Cerebellar cortex (tissue), 1 donor: ENCODE measurements around the gene TXNDC5.
"Not testable (repeated sequence)": the region's sequence is repeated elsewhere in the genome, so short reads cannot be mapped to it uniquely, and the experiment has no call there.

Experiments used
- DNase-seq: peaks from one replicate; pipeline ENCODE4 v3.0.0-alpha.2; 2015; ENCODE audit warnings: low spot score

The TXNDC5 gene

GRCh38 chr6:7914311-7914710 lies 3.7 kb upstream of the TXNDC5 start:
- no peak for DNase-seq

GRCh38 chr6:7912736-7913517 lies 2.3 kb upstream of the TXNDC5 start:
- DNase-seq = no peak

GRCh38 chr6:7912024-7912423 lies 1.4 kb upstream of the TXNDC5 start:
- DNase-seq = no peak

- DNase-seq = peak; percentile 11
Measured at GRCh38 chr6:7911345-7911725, 747 bp upstream of the TXNDC5 start.

DNA sequence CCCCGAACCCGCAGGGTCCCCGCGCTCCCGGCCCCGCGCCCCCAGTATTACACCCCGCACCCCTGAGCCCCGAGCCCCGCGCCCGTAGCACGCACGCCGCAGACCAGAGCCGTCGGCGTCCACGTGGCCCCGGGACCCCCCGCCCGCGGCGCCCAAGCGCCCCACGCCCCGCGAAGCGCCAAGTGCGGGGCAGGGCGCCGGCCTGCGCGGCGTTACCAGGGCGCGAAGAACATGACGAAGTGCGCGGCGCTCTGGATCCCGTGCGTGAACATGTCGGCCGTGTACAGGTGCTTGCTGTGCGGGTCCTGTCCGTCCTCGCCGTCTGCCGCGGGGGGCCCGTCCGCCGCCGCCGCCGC lies 312 bp downstream of the TXNDC5 start:
- no peak for DNase-seq

- DNase-seq = peak; percentile 18
Measured at GRCh38 chr6:7909323-7910276, 988 bp downstream of the TXNDC5 start.

DNA sequence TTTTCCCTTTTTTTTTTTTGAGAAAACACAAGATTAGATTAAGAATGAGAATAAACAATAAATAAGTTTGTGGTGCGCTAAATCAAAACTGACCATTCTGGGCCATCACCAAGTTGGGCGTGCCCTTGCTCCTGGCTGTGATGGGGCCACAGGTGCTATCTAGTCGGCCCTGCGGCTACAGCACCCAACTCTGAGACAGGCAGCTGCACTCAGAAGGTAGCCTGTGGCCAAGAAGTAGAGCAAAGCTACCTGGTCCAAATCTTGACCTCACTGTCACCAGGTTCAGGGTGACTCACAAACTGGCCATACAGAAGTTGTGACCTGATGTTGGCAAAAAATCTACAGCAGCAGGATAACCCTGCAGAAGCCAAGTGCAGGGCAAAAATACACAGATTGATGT lies 3.4 kb downstream of the TXNDC5 start:
- no peak for DNase-seq

DNA sequence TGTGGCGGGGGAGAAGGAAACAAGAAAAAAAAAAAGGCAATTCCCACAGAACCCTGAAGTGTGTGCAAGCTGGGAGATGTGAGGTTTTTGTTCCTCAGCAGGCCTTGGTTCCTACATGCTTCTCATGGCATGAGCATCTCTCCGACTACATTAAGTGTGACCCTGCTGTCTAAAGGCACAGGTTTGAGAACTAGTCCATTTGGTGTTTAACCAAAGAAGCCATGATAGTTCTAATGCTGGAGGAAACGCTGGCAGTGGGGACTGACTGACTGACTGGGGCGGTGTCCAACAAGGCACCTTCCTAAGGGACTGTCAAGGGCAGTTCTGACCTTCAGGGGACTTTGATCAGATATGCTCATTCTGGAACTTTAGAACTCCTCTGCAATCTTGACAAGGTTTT lies 3.8 kb downstream of the TXNDC5 start:
- no peak for DNase-seq

DNA sequence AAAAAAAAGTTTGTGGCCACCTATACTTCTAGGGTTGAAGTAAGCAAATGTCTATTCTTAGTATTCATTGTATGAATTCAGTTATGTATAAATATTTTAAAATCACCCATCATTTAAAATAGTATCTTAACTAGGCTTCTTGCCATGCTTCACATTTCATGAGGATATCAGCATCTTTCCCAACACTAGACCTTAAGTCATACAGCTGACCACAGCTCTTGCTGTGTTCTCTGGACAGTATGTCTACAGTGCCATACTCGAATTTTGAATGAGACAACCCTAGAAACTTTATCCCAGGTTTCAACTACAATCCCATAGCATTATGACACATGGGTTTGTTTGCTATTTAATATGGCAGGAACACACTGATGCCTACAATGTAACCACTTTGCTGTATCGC lies 5.2 kb downstream of the TXNDC5 start:
- DNase-seq = no peak

DNA sequence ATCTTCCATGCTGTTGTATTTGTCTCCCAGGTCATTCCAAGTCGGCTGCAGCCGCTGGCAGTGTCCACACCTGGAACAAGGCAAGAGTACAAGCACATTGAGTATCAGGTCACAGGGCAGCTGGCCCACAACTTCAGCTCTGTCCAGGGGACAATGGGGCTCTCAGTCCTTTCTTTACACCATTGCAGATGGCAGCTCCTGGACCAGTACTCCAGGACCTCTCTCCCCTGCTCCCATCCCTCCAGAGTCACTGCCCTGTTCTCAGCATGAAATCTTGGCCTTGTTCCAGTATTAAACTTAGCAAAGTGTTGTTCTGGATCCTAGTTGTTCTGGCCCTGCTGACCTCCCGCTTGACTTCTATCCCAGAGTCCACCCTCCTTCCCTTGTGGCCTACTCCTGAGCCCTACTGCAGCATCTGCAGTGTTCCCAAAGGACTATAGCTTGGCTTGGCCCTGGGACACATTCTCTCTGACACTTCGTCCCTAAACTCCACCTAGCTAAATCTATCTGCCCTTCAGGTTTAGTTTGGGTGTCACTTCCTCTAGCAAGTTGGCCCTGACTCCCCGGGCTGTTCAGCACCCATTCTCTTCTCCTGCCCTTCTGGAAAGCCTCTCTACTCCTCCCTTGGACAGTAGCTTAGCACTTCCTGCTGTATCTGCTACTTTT lies 5.8 kb downstream of the TXNDC5 start:
- no peak for DNase-seq

GRCh38 chr6:7903673-7904072 lies 6.9 kb downstream of the TXNDC5 start:
- no peak for DNase-seq

GRCh38 chr6:7902867-7903266 lies 7.7 kb downstream of the TXNDC5 start:
- DNase-seq = no peak

- no peak for DNase-seq
Measured at GRCh38 chr6:7902221-7902620, 8.4 kb downstream of the TXNDC5 start.

- DNase-seq = no peak
Measured at GRCh38 chr6:7901780-7902179, 8.8 kb downstream of the TXNDC5 start.

- no peak for DNase-seq
Measured at GRCh38 chr6:7901056-7901455, 9.5 kb downstream of the TXNDC5 start.

- no peak for DNase-seq
Measured at GRCh38 chr6:7900621-7901020, 10.0 kb downstream of the TXNDC5 start.

GRCh38 chr6:7899889-7900213 lies 10.7 kb downstream of the TXNDC5 start:
- no peak for DNase-seq

DNA sequence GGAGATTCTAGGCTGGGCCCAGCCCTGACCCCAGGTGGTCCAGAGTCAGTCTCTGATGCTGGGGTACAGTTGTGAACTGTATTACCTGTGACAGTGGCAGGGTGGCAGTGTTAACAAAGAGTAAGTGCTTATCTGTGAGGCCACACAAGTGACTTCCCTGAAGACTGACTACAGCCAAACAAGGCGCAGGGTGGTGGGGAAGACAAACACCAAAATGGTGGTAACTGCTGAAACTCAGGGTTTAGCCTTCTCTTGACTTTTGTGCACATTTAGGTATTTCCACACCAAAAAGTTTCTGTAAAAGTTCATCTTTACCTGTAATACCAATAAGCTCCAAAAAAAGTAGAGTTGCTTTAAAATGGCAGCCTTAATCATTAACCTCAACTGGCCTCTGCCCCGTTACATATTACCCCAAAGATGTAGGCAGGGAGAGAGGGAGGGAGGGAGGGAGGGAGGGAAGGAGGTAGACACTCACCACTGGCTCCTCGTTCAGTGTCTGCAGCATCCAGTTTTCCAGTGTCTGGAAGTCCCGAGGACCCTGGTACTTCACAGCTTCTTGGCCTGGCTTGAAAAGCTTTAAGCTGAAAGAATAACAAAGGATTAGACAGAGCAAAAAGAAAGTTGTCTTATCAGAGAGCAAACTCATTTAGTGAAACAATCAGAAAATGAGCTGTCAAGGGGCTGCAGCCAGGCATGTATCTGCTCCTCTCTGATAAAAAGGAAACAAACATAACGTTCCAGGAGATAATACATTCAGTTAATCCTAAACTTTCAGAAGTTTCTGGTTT lies 11.3 kb downstream of the TXNDC5 start:
- DNase-seq = no peak

DNA sequence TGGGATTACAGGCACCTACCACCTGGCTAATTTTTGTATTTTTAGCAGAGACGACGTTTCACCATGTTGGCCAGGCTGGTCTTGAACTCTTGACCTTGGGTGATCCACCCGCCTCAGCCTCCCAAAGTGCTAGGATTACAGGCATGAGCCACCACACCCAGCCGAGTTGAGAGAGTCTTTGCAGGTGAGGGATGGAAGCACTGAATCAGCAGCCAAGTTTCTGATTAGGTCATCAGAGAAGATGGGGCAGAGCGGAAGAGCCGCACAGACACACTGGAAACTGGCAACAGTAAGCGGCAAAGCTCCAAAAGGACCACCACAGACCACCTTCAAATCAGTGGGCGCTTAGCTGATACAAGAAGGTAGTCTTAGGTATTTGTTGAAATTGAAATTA lies 12.4 kb downstream of the TXNDC5 start:
- not testable (repeated sequence) for DNase-seq

DNA sequence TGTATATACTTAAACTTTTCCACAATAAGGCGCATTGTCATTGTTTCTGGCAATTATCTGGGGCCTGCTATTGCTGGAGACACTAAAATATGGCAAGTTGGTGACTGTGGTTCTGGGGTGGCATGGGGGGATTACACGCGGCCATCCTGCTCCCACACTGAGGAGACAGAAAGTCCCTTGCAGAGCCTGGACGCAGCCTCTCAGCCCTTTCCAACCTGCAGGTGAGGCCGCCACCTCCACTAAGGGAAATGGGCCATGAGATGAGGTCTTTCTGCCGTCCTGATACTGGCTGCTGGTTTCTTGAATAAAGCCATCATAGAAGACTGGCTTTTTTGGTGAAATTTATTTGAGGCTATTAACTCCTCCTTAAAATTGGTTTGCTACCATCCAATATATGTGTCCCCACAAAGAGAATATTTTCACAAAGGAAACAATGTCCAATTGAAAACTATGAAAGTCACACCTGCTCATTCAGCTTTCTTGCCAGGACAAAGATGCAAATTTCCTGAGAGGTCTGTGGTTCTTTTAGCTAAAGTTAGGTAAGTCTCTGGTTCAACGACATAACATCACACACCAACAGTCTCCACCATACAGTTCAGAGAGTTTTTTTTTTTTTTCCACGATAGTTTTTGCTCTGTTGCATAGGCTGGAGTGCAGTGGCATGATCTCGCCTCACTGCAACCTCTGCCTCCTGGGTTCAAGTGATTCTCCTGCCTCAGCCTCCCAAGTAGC lies 13.0 kb downstream of the TXNDC5 start:
- no peak for DNase-seq

GRCh38 chr6:7896465-7896987 lies 14.1 kb downstream of the TXNDC5 start:
- no peak for DNase-seq
